Stimulated activated CD4-positive, alpha-beta T cell treated with anti-CD3 and anti-CD28 coated beads, Interleukin-4, amount 100 ng/mL, for 1 hour (primary cell): ENCODE results near the gene WDR7.

Experiments
- DNase-seq: peaks from one replicate; pipeline ENCODE4 v3.0.0-alpha.2; 2020

The WDR7 gene

GRCh38 chr18:56897122-56897521 lies 246.0 kb downstream of the WDR7 start:
- no peak for DNase-seq

GRCh38 chr18:56899660-56900059 lies 248.5 kb downstream of the WDR7 start:
- DNase-seq = no peak

GRCh38 chr18:56900195-56901094 lies 249.3 kb downstream of the WDR7 start:
- no peak for DNase-seq

- DNase-seq = no peak
These were observed 250.8 kb downstream of the WDR7 start for GRCh38 chr18:56901919-56902318.

- no peak for DNase-seq
These were observed 251.5 kb downstream of the WDR7 start for GRCh38 chr18:56902653-56903052.

GRCh38 chr18:56903686-56904085 lies 252.5 kb downstream of the WDR7 start:
- DNase-seq = no peak

- DNase-seq = no peak
These were observed 256.6 kb downstream of the WDR7 start for GRCh38 chr18:56907771-56908170.

- no peak for DNase-seq
These were observed 259.1 kb downstream of the WDR7 start for GRCh38 chr18:56910237-56910636.

GRCh38 chr18:56910967-56911366 lies 259.8 kb downstream of the WDR7 start:
- no peak for DNase-seq

- no peak for DNase-seq
These were observed 262.8 kb downstream of the WDR7 start for GRCh38 chr18:56913941-56914340.

- DNase-seq = no peak
These were observed 268.0 kb downstream of the WDR7 start for GRCh38 chr18:56919190-56919589.

GRCh38 chr18:56921896-56922480 lies 270.8 kb downstream of the WDR7 start:
- DNase-seq = no peak

GRCh38 chr18:56926734-56927133 lies 275.6 kb downstream of the WDR7 start:
- DNase-seq = no peak

GRCh38 chr18:56927786-56928185 lies 276.6 kb downstream of the WDR7 start:
- DNase-seq = no peak

- no peak for DNase-seq
These were observed 278.7 kb downstream of the WDR7 start for GRCh38 chr18:56929886-56930285.

- DNase-seq = no peak
These were observed 282.3 kb downstream of the WDR7 start for GRCh38 chr18:56933472-56933871.

GRCh38 chr18:56934131-56934530 lies 283.0 kb downstream of the WDR7 start:
- no peak for DNase-seq

- no peak for DNase-seq
These were observed 283.7 kb downstream of the WDR7 start for GRCh38 chr18:56934906-56935305.

- DNase-seq = no peak
These were observed 284.4 kb downstream of the WDR7 start for GRCh38 chr18:56935434-56936040.

GRCh38 chr18:56936457-56936856 lies 285.3 kb downstream of the WDR7 start:
- no peak for DNase-seq

GRCh38 chr18:56937874-56938430 lies 286.8 kb downstream of the WDR7 start:
- no peak for DNase-seq

GRCh38 chr18:56945171-56946083 lies 294.3 kb downstream of the WDR7 start:
- no peak for DNase-seq

- no peak for DNase-seq
These were observed 296.1 kb downstream of the WDR7 start for GRCh38 chr18:56947236-56947635.
